IMR-90 (cell line): ENCODE results near the gene NWD2. TPM values are rescaled to one million over a fixed set of nuclear protein-coding genes. Genes with fewer than 3 reads are reported as not detected.

Experiments used
- ATAC-seq: fragments of 200-7000 bp; cut with Tn5 transposase; 2 replicates; pipeline ENCODE4 v1.9.1; 2020; ENCODE audit warnings: low read depth, mild to moderate bottlenecking, moderate library complexity
- BruUV-seq: library from RNA; stranded (reverse); fragments of 400-500 nt; replicated peaks from 2 replicates; lab custom pipeline; 2021; lab: Mats Ljungman, UMichigan
- CTCF ChIA-PET: fragments of 300-600 bp; formaldehyde crosslinking; extraction: SDS; loops from one replicate; lab custom pipeline; 2021; ENCODE audit warnings: antibody characterized with exemption; lab: Yijun Ruan, JAX
- POLR2A ChIA-PET: fragments of 300-600 bp; sonication (Branson Sonifier 250); formaldehyde crosslinking; loops from one replicate; lab custom pipeline; 2022; ENCODE audit warnings: antibody characterized with exemption; ENCODE audit not compliant: unreplicated experiment; lab: Charles Lee
- DNase-seq: peaks from one replicate; pipeline ENCODE4 v3.0.0; 2013
- H2AFZ ChIP-seq: replicated peaks from 2 replicates; pipeline ENCODE3; 2013; ENCODE audit warnings: low read length, mild to moderate bottlenecking; ENCODE audit not compliant: poor library complexity
- H2AK5ac ChIP-seq: 2 replicates; pipeline ENCODE4 v1.6.1; 2013; ENCODE audit warnings: low read depth, low read length, inconsistent platforms
- H2AK9ac ChIP-seq: replicated peaks from 2 replicates; pipeline ENCODE3; 2013; ENCODE audit warnings: mild to moderate bottlenecking, low read depth, low read length, moderate library complexity; ENCODE audit not compliant: poor library complexity
- H2BK120ac ChIP-seq: 2 replicates; pipeline ENCODE4 v1.6.1; 2013; ENCODE audit warnings: low read depth, low read length, inconsistent platforms
- H2BK15ac ChIP-seq: 3 replicates; pipeline ENCODE4 v1.6.1; 2013; ENCODE audit warnings: low read depth, low read length, inconsistent platforms
- H2BK20ac ChIP-seq: 2 replicates; pipeline ENCODE4 v1.6.1; 2013; ENCODE audit warnings: low read depth, mild to moderate bottlenecking, inconsistent platforms, low read length, moderate library complexity
- H2BK5ac ChIP-seq: 2 replicates; pipeline ENCODE4 v1.6.1; 2013; ENCODE audit warnings: mild to moderate bottlenecking, low read depth, low read length, inconsistent platforms; ENCODE audit not compliant: poor library complexity, severe bottlenecking
- H3K14ac ChIP-seq: replicated peaks from 2 replicates; pipeline ENCODE4 v1.6.1; 2013; ENCODE audit warnings: low read depth, low read length, inconsistent platforms
- H3K18ac ChIP-seq: 2 replicates; pipeline ENCODE4 v1.6.1; 2013; ENCODE audit warnings: low read depth, low read length, control low read depth
- H3K23ac ChIP-seq: 2 replicates; pipeline ENCODE4 v1.6.1; 2013; ENCODE audit warnings: low read depth, low read length, inconsistent platforms
- H3K27ac ChIP-seq: 2 replicates; pipeline ENCODE4 v1.5.1; 2013; ENCODE audit warnings: mild to moderate bottlenecking, control low read depth, low read length; ENCODE audit not compliant: insufficient read depth
- H3K27me3 ChIP-seq: 2 replicates; pipeline ENCODE4 v1.6.1; 2013; ENCODE audit warnings: low read length; ENCODE audit not compliant: control insufficient read depth, insufficient read depth
- H3K36me3 ChIP-seq: 2 replicates; pipeline ENCODE4 v1.6.1; 2013; ENCODE audit warnings: low read length, mixed read lengths; ENCODE audit not compliant: control insufficient read depth, insufficient read depth
- H3K4ac ChIP-seq: 2 replicates; pipeline ENCODE4 v1.6.1; 2013; ENCODE audit warnings: low read depth, low read length, inconsistent platforms
- H3K4me1 ChIP-seq: 2 replicates; pipeline ENCODE4 v1.6.1; 2013; ENCODE audit warnings: low read length, mixed read lengths; ENCODE audit not compliant: control insufficient read depth, insufficient read depth
- H3K4me2 ChIP-seq: 2 replicates; pipeline ENCODE4 v1.6.1; 2013; ENCODE audit warnings: low read depth, mild to moderate bottlenecking, control low read depth, low read length, moderate library complexity
- H3K4me3 ChIP-seq: 2 replicates; pipeline ENCODE4 v1.5.1; 2013; ENCODE audit warnings: low read depth, mild to moderate bottlenecking, control low read depth, low read length, moderate library complexity; ENCODE audit not compliant: insufficient read depth
- H3K56ac ChIP-seq: 2 replicates; pipeline ENCODE4 v1.6.1; 2013; ENCODE audit warnings: low read length, inconsistent platforms; ENCODE audit not compliant: insufficient read depth; ENCODE audit errors: extremely low read depth
- H3K79me1 ChIP-seq, 2 experiments: 2 replicates each; pipeline ENCODE4 v1.6.1; 2013; ENCODE audit warnings: low read length in 2 of 2, inconsistent platforms in 1 of 2, low read depth in 1 of 2
- H3K9ac ChIP-seq: 2 replicates; pipeline ENCODE4 v1.6.1; 2013; ENCODE audit warnings: low read depth, low read length, control low read depth
- H3K9me1 ChIP-seq: 2 replicates; pipeline ENCODE4 v1.6.1; 2013; ENCODE audit warnings: low read length, inconsistent platforms; ENCODE audit not compliant: insufficient read depth
- H3K9me3 ChIP-seq: 2 replicates; pipeline ENCODE4 v1.6.1; 2013; ENCODE audit warnings: low read length; ENCODE audit not compliant: control insufficient read depth, insufficient read depth
- H4K20me1 ChIP-seq: 2 replicates; pipeline ENCODE4 v1.6.1; 2013; ENCODE audit warnings: low read length, inconsistent platforms; ENCODE audit not compliant: insufficient read depth
- H4K5ac ChIP-seq: 2 replicates; pipeline ENCODE4 v1.6.1; 2013; ENCODE audit warnings: mild to moderate bottlenecking, low read depth, low read length, control low read depth
- H4K8ac ChIP-seq, 2 experiments: 2 replicates each; pipeline ENCODE4 v1.6.1; 2013; ENCODE audit warnings: low read depth in 2 of 2, low read length in 2 of 2, control low read depth in 1 of 2, inconsistent platforms in 1 of 2
- H4K91ac ChIP-seq: 2 replicates; pipeline ENCODE4 v1.6.1; 2013; ENCODE audit warnings: low read depth, low read length, inconsistent platforms; ENCODE audit not compliant: insufficient read depth
- BHLHE40 ChIP-seq: fragments of 150-350 bp; IDR thresholded peaks from 2 replicates; pipeline ENCODE4 v1.6.1; 2016; ENCODE audit warnings: mild to moderate bottlenecking, low read depth, low read length
- CEBPB ChIP-seq: IDR thresholded peaks from 2 replicates; pipeline ENCODE4 v1.6.1; 2012; ENCODE audit warnings: low read depth, low read length, improper control_type of control experiment
- CHD1 ChIP-seq: IDR thresholded peaks from 2 replicates; pipeline ENCODE4 v1.6.1; 2012; ENCODE audit warnings: low read depth, low read length, improper control_type of control experiment
- ELK1 ChIP-seq: fragments of 150-350 bp; IDR thresholded peaks from 2 replicates; pipeline ENCODE4 v1.6.1; 2016; ENCODE audit warnings: low read depth, mild to moderate bottlenecking, low read length, moderate library complexity, borderline replicate concordance
- FOS ChIP-seq: fragments of 150-350 bp; IDR thresholded peaks from 2 replicates; pipeline ENCODE4 v1.6.1; 2016; ENCODE audit warnings: low read depth, low read length
- MAFK ChIP-seq: IDR thresholded peaks from 2 replicates; pipeline ENCODE4 v1.6.1; 2012; ENCODE audit warnings: low read depth, low read length, improper control_type of control experiment
- MAZ ChIP-seq: IDR thresholded peaks from 2 replicates; pipeline ENCODE4 v1.6.1; 2012; ENCODE audit warnings: low read depth, mild to moderate bottlenecking, low read length, improper control_type of control experiment, moderate library complexity, borderline replicate concordance
- SMC3 ChIP-seq: fragments of 150-350 bp; IDR thresholded peaks from 2 replicates; pipeline ENCODE4 v1.6.1; 2016; ENCODE audit warnings: low read depth, mild to moderate bottlenecking, antibody characterized with exemption, low read length, moderate library complexity
- WGBS, 2 experiments: methylation state at CpG; one replicate each; pipeline versions ENCODE4 v1.1.5 to v1.1.7; 2013; ENCODE audit warnings: missing lambda C conversion rate in 2 of 2; ENCODE audit not compliant: insufficient read length in 1 of 2; ENCODE audit errors: extremely low coverage in 2 of 2; 5-methylcytosine and 5-hydroxymethylcytosine counted together
- dilution Hi-C: fragments of 300-500 bp; cut with HindIII; formaldehyde crosslinking; loops from one replicate; pipeline ENCODE4 v1.14.3; 2018; ENCODE audit warnings: low sequenced_read_pairs; ENCODE audit not compliant: unreplicated experiment
- in situ Hi-C: fragments of 300-500 bp; cut with MboI; formaldehyde crosslinking; loops from 3 replicates; pipeline ENCODE4 v1.14.3; 2019; ENCODE audit warnings: low sequenced_read_pairs, inconsistent platforms, mixed read lengths
- intact Hi-C: fragments of 100-400 bp; cut with micrococcal nuclease; formaldehyde crosslinking; loops from 2 replicates; pipeline ENCODE4 v1.10.0; 2022
- polyA plus RNA-seq, 3 experiments: library from polyadenylated mRNA; depleted of rRNA; stranded (reverse); fragments of >200 nt; gene quantifications; 2 replicates each; pipeline ENCODE4 v1.2.3, GENCODE V29; 2012; ENCODE audit warnings: low replicate concordance in 1 of 3
- total RNA-seq: library from RNA; depleted of rRNA; stranded (reverse); fragments of >200 nt; gene quantifications from 2 replicates; pipeline ENCODE4 v1.2.3, GENCODE V29; 2012
- TF ChIP-seq, protein P1 (sequence below): conservative IDR thresholded peaks from 2 replicates; pipeline ENCODE4 v1.5.1; 2012; ENCODE audit warnings: mild to moderate bottlenecking, low read depth, low read length, improper control_type of control experiment

NWD2 gene
- total and polyA plus RNA-seq, 2 of the 4 experiments (the other 2 are of a cell fraction): not detected

GRCh38 chr4:37415845-37416369, 171.4 kb downstream of the NWD2 start:
- H3K4me3 ChIP-seq: no peak overlapping the region
- no peaks in the 10 kb centered on the region for H3K9me3 ChIP-seq
- no peak for ATAC-seq
- POLR2A ChIA-PET: no interaction called here
- no peak overlapping the region for H4K91ac ChIP-seq
- no peaks in the 10 kb centered on the region for H4K20me1 ChIP-seq
- H4K5ac ChIP-seq: no peak overlapping the region
- H2BK15ac ChIP-seq: no peak overlapping the region
- no peak overlapping the region for H2BK20ac ChIP-seq
- TF ChIP-seq MAZ (no peak), MAFK (no peak), SMC3 (no peak), BHLHE40 (no peak), ELK1 (no peak), CHD1 (no peak), CEBPB (no peak), FOS (no peak)
- TF ChIP-seq, protein P1, sequence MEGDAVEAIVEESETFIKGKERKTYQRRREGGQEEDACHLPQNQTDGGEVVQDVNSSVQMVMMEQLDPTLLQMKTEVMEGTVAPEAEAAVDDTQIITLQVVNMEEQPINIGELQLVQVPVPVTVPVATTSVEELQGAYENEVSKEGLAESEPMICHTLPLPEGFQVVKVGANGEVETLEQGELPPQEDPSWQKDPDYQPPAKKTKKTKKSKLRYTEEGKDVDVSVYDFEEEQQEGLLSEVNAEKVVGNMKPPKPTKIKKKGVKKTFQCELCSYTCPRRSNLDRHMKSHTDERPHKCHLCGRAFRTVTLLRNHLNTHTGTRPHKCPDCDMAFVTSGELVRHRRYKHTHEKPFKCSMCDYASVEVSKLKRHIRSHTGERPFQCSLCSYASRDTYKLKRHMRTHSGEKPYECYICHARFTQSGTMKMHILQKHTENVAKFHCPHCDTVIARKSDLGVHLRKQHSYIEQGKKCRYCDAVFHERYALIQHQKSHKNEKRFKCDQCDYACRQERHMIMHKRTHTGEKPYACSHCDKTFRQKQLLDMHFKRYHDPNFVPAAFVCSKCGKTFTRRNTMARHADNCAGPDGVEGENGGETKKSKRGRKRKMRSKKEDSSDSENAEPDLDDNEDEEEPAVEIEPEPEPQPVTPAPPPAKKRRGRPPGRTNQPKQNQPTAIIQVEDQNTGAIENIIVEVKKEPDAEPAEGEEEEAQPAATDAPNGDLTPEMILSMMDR: no peak
- no CpG with 5 or more reads among the region's 5 CpGs for WGBS, 2 experiments
- no peak overlapping the region for H2AK5ac ChIP-seq
- H3K4ac ChIP-seq: no peak overlapping the region
- H3K14ac ChIP-seq: no peak overlapping the region
- H4K8ac ChIP-seq: no peak overlapping the region
- intact Hi-C loops (no loop called here), dilution Hi-C loops (no loop called here), in situ Hi-C loops (no loop called here)
- BruUV-seq: no TSS peak
- no peak overlapping the region for H3K18ac ChIP-seq
- H3K56ac ChIP-seq: no peak overlapping the region
- no peaks in the 10 kb centered on the region for H3K27me3 ChIP-seq
- H2BK5ac ChIP-seq: no peak overlapping the region
- no peaks in the 10 kb centered on the region for H3K9me1 ChIP-seq
- CTCF ChIA-PET: no interaction called here
- H3K79me1 ChIP-seq: no peaks in the 10 kb centered on the region
- no peak overlapping the region for H3K23ac ChIP-seq
- H2BK120ac ChIP-seq: no peak overlapping the region
- DNase-seq: no peak
- no peak overlapping the region for H3K27ac ChIP-seq
- H2AFZ ChIP-seq: no peak overlapping the region
- H3K36me3 ChIP-seq: no peaks in the 10 kb centered on the region
- H3K4me2 ChIP-seq: no peak overlapping the region
- H3K4me1 ChIP-seq: no peaks in the 10 kb centered on the region
- H3K9ac ChIP-seq: no peak overlapping the region
- no peak overlapping the region for H2AK9ac ChIP-seq
